NT2/D1 (cell line): Measurements from ENCODE around the gene CLASP2.

Source experiments
- SUZ12 ChIP-seq: IDR thresholded peaks from 2 replicates; pipeline ENCODE4 v1.6.1; 2011; ENCODE audit not compliant: insufficient read length, insufficient read depth; ENCODE audit errors: extremely low read depth
- YY1 ChIP-seq: IDR thresholded peaks from 2 replicates; pipeline ENCODE4 v1.6.1; 2011; ENCODE audit not compliant: insufficient read length, insufficient read depth

DNA sequence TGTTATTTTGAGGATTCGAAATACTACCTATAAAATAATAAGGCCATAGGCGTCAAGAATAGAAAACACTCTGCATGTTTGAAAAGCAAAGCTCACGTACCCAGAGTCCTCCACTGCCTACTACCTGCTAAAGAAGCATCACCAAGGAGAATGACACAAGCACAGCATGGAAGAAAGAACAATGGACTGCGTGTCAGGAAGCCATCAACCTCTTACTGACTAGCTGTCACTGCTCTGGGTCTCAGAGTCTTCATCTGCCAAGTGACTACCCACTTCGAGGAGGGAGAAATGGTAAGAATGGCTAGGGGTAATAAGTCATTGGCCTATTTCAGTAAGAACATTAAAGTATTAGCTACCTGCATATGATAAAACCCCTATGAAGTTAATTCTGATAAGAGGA, 49.4 kb downstream of the CLASP2 start:
- no peak for TF ChIP-seq YY1
- TF ChIP-seq SUZ12: no peak
